DOHH2 (cell line): ENCODE results near the gene MRPS34.

Experiments used
- H3F3A ChIP-seq: fragments of 200-600 bp; sonication (generic), shearing (Covaris generic); 2 replicates; pipeline ENCODE4 v1.6.0; 2016; ENCODE audit warnings: antibody characterized with exemption, mild to moderate bottlenecking; ENCODE audit not compliant: control insufficient read depth, insufficient read depth
- H3K27ac ChIP-seq: fragments of 200-600 bp; sonication (generic); 2 replicates; pipeline ENCODE4 v1.5.1; 2014; ENCODE audit warnings: low read depth, mild to moderate bottlenecking, low read length, moderate library complexity
- H3K27me3 ChIP-seq: fragments of 200-600 bp; sonication (generic); 2 replicates; pipeline ENCODE4 v1.6.1; 2014; ENCODE audit warnings: mild to moderate bottlenecking, low read length, mixed read lengths; ENCODE audit not compliant: control insufficient read depth
- H3K36me3 ChIP-seq: fragments of 200-600 bp; sonication (generic); 2 replicates; pipeline ENCODE4 v1.6.1; 2014; ENCODE audit warnings: mild to moderate bottlenecking, low read length, moderate library complexity, mixed read lengths; ENCODE audit not compliant: control insufficient read depth
- H3K4me1 ChIP-seq: fragments of 200-600 bp; sonication (generic); 2 replicates; pipeline ENCODE4 v1.6.1; 2014; ENCODE audit warnings: mild to moderate bottlenecking, low read length, mixed read lengths; ENCODE audit not compliant: control insufficient read depth
- H3K4me2 ChIP-seq: fragments of 200-600 bp; sonication (generic); 2 replicates; pipeline ENCODE4 v1.6.0; 2014; ENCODE audit warnings: mild to moderate bottlenecking, low read length, moderate library complexity
- H3K4me3 ChIP-seq: fragments of 200-600 bp; sonication (generic); 2 replicates; pipeline ENCODE4 v1.5.1; 2014; ENCODE audit warnings: mild to moderate bottlenecking, low read length, mixed read lengths
- H3K79me2 ChIP-seq: fragments of 200-600 bp; sonication (generic); 2 replicates; pipeline ENCODE4 v1.6.1; 2014; ENCODE audit warnings: mild to moderate bottlenecking, low read length, mixed read lengths; ENCODE audit not compliant: control insufficient read depth
- H3K9me2 ChIP-seq: fragments of 200-600 bp; sonication (generic); replicated peaks from 2 replicates; pipeline ENCODE4 v1.6.1; 2014; ENCODE audit warnings: mild to moderate bottlenecking, low read length, mixed read lengths; ENCODE audit not compliant: control insufficient read depth
- H3K9me3 ChIP-seq: fragments of 200-600 bp; sonication (generic); 2 replicates; pipeline ENCODE4 v1.6.1; 2014; ENCODE audit warnings: antibody characterized with exemption, low read length, mixed read lengths; ENCODE audit not compliant: control insufficient read depth, insufficient read depth
- H4K20me1 ChIP-seq: fragments of 200-600 bp; sonication (generic); 2 replicates; pipeline ENCODE4 v1.6.0; 2014; ENCODE audit warnings: low read depth, mild to moderate bottlenecking, antibody characterized with exemption, low read length, moderate library complexity; ENCODE audit not compliant: control insufficient read depth, insufficient read depth
- EZH2phosphoT487 ChIP-seq: fragments of 200-600 bp; sonication (generic); IDR thresholded peaks from 2 replicates; pipeline ENCODE4 v1.6.1; 2017; ENCODE audit warnings: borderline replicate concordance, mild to moderate bottlenecking, antibody characterized with exemption, low read length, moderate library complexity, mixed read lengths
- TF ChIP-seq, protein P1 (sequence below): fragments of 200-600 bp; sonication (generic); IDR thresholded peaks from one replicate; pipeline ENCODE4 v1.5.1; 2014; ENCODE audit warnings: antibody characterized with exemption, mild to moderate bottlenecking, low read depth, low read length; ENCODE audit not compliant: poor library complexity, severe bottlenecking

The MRPS34 gene

GRCh38 chr16:1732071-1732470 lies 40.9 kb downstream of the MRPS34 start:
- H4K20me1 ChIP-seq: no peaks in the 10 kb centered on the region
- H3K4me1 ChIP-seq: no peaks in the 10 kb centered on the region
- no peaks in the 10 kb centered on the region for H3K27me3 ChIP-seq
- peaks cover 24% of the 10 kb centered on the region for H3F3A ChIP-seq
- no peak for TF ChIP-seq EZH2phosphoT487
- TF ChIP-seq, protein P1, sequence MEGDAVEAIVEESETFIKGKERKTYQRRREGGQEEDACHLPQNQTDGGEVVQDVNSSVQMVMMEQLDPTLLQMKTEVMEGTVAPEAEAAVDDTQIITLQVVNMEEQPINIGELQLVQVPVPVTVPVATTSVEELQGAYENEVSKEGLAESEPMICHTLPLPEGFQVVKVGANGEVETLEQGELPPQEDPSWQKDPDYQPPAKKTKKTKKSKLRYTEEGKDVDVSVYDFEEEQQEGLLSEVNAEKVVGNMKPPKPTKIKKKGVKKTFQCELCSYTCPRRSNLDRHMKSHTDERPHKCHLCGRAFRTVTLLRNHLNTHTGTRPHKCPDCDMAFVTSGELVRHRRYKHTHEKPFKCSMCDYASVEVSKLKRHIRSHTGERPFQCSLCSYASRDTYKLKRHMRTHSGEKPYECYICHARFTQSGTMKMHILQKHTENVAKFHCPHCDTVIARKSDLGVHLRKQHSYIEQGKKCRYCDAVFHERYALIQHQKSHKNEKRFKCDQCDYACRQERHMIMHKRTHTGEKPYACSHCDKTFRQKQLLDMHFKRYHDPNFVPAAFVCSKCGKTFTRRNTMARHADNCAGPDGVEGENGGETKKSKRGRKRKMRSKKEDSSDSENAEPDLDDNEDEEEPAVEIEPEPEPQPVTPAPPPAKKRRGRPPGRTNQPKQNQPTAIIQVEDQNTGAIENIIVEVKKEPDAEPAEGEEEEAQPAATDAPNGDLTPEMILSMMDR: no peak
- no peak overlapping the region for H3K4me2 ChIP-seq
- peaks cover 74% of the 10 kb centered on the region for H3K36me3 ChIP-seq
- H3K9me2 ChIP-seq: no peaks in the 10 kb centered on the region
- H3K4me3 ChIP-seq: no peak overlapping the region
- peaks cover 27% of the 10 kb centered on the region for H3K79me2 ChIP-seq
- peaks cover 40% of the 10 kb centered on the region for H3K9me3 ChIP-seq
- H3K27ac ChIP-seq: no peak overlapping the region

GRCh38 chr16:1731603-1732002 lies 41.3 kb downstream of the MRPS34 start:
- Histone ChIP-seq H3K36me3 (peaks cover 79% of the 10 kb centered on the region), H3K4me2 (no peak overlapping the region), H3K27me3 (no peaks in the 10 kb centered on the region)

GRCh38 chr16:1731073-1731472 lies 41.9 kb downstream of the MRPS34 start:
- Histone ChIP-seq H4K20me1 (no peaks in the 10 kb centered on the region), H3K27ac (no peak overlapping the region), H3K9me2 (no peaks in the 10 kb centered on the region), H3F3A (peaks cover 17% of the 10 kb centered on the region), H3K36me3 (peaks cover 84% of the 10 kb centered on the region), H3K79me2 (peaks cover 37% of the 10 kb centered on the region), H3K4me1 (peaks cover 3% of the 10 kb centered on the region), H3K4me3 (no peak overlapping the region), H3K9me3 (peaks cover 30% of the 10 kb centered on the region), H3K27me3 (no peaks in the 10 kb centered on the region), H3K4me2 (no peak overlapping the region)
- TF ChIP-seq, protein P1: no peak
- no peak for TF ChIP-seq EZH2phosphoT487

More at GRCh38 chr16:1731603-1732002, 41.3 kb downstream of the MRPS34 start:
- peaks cover 35% of the 10 kb centered on the region for H3K9me3 ChIP-seq
- no peaks in the 10 kb centered on the region for H3K4me1 ChIP-seq
- H3K4me3 ChIP-seq: no peak overlapping the region
- no peak overlapping the region for H3K27ac ChIP-seq
- TF ChIP-seq, protein P1: no peak
- no peak for TF ChIP-seq EZH2phosphoT487
- H4K20me1 ChIP-seq: no peaks in the 10 kb centered on the region
- H3K79me2 ChIP-seq: peaks cover 32% of the 10 kb centered on the region
- H3F3A ChIP-seq: peaks cover 19% of the 10 kb centered on the region
- H3K9me2 ChIP-seq: no peaks in the 10 kb centered on the region

DNA sequence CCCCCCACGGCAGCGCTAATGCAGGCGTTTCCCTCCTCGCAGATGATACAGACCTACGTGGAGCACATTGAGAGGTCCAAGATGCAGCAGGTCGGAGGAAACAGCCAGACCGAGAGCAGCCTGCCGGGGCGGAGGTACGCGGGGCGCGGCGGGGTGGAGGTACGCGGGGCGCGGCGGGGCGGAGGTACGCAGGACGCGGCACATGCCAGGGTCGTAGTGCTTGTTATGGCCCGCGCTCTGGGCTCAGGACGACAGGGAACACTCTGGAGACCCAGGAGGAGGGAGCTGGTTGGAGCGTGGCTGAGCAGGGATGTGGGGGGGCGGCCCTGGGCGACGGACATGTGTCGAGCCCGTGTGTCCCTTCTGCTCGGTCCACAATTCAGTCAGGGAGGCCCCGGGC lies 43.5 kb downstream of the MRPS34 start:
- H3K4me2 ChIP-seq: no peak overlapping the region
- no peak for TF ChIP-seq EZH2phosphoT487
- TF ChIP-seq, protein P1: no peak
- no peaks in the 10 kb centered on the region for H4K20me1 ChIP-seq
- H3K27me3 ChIP-seq: no peaks in the 10 kb centered on the region
- no peak overlapping the region for H3K4me3 ChIP-seq
- H3K9me3 ChIP-seq: peaks cover 14% of the 10 kb centered on the region; the same call in 1 of the 2 replicates
- H3K4me1 ChIP-seq: peaks cover 19% of the 10 kb centered on the region
- no peaks in the 10 kb centered on the region for H3K9me2 ChIP-seq
- no peak overlapping the region for H3K27ac ChIP-seq
- H3K79me2 ChIP-seq: peaks cover 47% of the 10 kb centered on the region
- peaks cover 79% of the 10 kb centered on the region for H3K36me3 ChIP-seq
- H3F3A ChIP-seq: peaks cover under 1% of the 10 kb centered on the region
